ENCODE data around the gene LRRC75A. TPM values are rescaled to one million over a fixed set of nuclear protein-coding genes. Genes with fewer than 3 reads are reported as not detected.
A peak's percentile ranks its signal among the peaks of the same experiment; 100 is the strongest.

LRRC75A gene
- total RNA-seq, 1 experiment from 2014 or later = 10.1 TPM

DNA sequence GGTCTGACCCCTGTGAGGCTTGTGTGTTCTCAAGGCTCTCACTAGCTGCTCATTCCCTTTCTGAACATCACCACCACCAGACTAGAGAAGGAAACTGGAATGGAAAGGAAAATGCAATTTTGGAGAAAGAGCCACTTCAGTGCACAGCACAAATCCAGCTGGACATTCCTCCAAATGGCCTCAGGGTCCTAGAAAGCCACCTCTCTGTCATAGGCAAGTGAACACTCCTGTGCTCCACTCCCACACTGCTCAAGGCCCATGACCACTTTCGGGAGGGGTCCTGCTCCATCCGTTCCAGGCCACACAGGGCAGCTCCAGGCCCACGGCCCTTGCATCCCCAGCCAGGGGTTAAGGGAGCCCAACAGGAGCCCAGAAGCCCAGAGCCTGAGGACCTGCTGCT, 2.6 kb downstream of the LRRC75A start:
- Histone ChIP-seq H2BK5ac (ENCODE audit: insufficient read length, low read length) (no peak overlapping the region), H3K79me2 (ENCODE audit: insufficient read depth, low read length) (no peaks in the 10 kb centered on the region; the same call in 1 of the 2 replicates), H2BK12ac (ENCODE audit: insufficient read length, low read depth, low read length) (no peak overlapping the region), H3K14ac (ENCODE audit: insufficient read depth, low read length) (no peak overlapping the region), H2BK20ac (ENCODE audit: low read depth, low read length, poor library complexity, severe bottlenecking) (no peak overlapping the region), H3T11ph (ENCODE audit: low read length) (no peak overlapping the region), H2BK15ac (ENCODE audit: low read depth, low read length) (no peak overlapping the region), H3K23ac (ENCODE audit: insufficient read length, low read depth, low read length) (no peak overlapping the region), H2BK120ac (ENCODE audit: low read depth, low read length, poor library complexity, severe bottlenecking) (no peak overlapping the region), H3K4ac (ENCODE audit: low read depth, low read length) (no peak overlapping the region), H4K91ac (ENCODE audit: insufficient read length, low read depth, low read length) (no peak overlapping the region), H2AK5ac (ENCODE audit: insufficient read length, low read length) (no peak overlapping the region), H3K23me2 (ENCODE audit: insufficient read length, low read depth, low read length, poor library complexity, severe bottlenecking) (peaks cover 9% of the 10 kb centered on the region), H3K27ac (ENCODE audit: insufficient read length, low read depth, low read length) (no peak overlapping the region), H3K56ac (ENCODE audit: insufficient read length, low read depth, low read length) (no peak overlapping the region), H2AFZ (ENCODE audit: low read length) (no peak overlapping the region), H3K27me3 (ENCODE audit: insufficient read depth, low read length) (no peaks in the 10 kb centered on the region), H3K4me2 (ENCODE audit: insufficient read depth, insufficient read length, low read length) (no peak overlapping the region), H4K8ac (replicated peaks; ENCODE audit: insufficient read length, low read depth, low read length) (no peak overlapping the region), H3K79me1 (ENCODE audit: insufficient read depth, low read depth, low read length, poor library complexity, severe bottlenecking) (no peaks in the 10 kb centered on the region), H4K5ac (ENCODE audit: insufficient read length, low read depth, low read length) (no peak overlapping the region), H3K4me1 (ENCODE audit: insufficient read depth, low read length) (peaks cover 16% of the 10 kb centered on the region; the same call in 1 of the 2 replicates), H3K9me3 (ENCODE audit: control insufficient read depth, low read depth, low read length) (no peaks in the 10 kb centered on the region), H3K18ac (ENCODE audit: insufficient read length, low read depth, low read length) (no peak overlapping the region), H4K20me1 (ENCODE audit: control insufficient read depth, insufficient read depth, insufficient read length) (no peaks in the 10 kb centered on the region), H3K9ac (ENCODE audit: extremely low read depth, insufficient read length, low read length) (no peak overlapping the region)
- TF ChIP-seq, protein P1, sequence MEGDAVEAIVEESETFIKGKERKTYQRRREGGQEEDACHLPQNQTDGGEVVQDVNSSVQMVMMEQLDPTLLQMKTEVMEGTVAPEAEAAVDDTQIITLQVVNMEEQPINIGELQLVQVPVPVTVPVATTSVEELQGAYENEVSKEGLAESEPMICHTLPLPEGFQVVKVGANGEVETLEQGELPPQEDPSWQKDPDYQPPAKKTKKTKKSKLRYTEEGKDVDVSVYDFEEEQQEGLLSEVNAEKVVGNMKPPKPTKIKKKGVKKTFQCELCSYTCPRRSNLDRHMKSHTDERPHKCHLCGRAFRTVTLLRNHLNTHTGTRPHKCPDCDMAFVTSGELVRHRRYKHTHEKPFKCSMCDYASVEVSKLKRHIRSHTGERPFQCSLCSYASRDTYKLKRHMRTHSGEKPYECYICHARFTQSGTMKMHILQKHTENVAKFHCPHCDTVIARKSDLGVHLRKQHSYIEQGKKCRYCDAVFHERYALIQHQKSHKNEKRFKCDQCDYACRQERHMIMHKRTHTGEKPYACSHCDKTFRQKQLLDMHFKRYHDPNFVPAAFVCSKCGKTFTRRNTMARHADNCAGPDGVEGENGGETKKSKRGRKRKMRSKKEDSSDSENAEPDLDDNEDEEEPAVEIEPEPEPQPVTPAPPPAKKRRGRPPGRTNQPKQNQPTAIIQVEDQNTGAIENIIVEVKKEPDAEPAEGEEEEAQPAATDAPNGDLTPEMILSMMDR (conservative IDR thresholded peaks at IDR 0.05) = no peak
- Mint-ChIP-seq H3K4me3 (peak overlapping the region in 1 of 2 experiments; percentile 18; a peak in 1 of 5 replicates), H3K4me1 (peaks cover 74 to 77% of the 10 kb centered on the region in 2 experiments), H3K36me3 (ENCODE audit: insufficient read depth in 1 of 3, low read depth in 3 of 3) (no peaks in the 10 kb centered on the region; a peak in 3 of 7 replicates), H3K27ac (peak overlapping the region in 1 of 3 experiments; percentile 51; a peak in 1 of 7 replicates), H3K27me3 (ENCODE audit: low read depth) (peaks cover 25% of the 10 kb centered on the region), H3K9me3 (no peaks in the 10 kb centered on the region; a peak in 1 of 5 replicates)
- WGBS (ENCODE audit: extremely low coverage, insufficient read length, low lambda C conversion rate) = no CpG with 5 or more reads among the region's 3 CpGs
- DNase-seq = no peak
